ENCODE results near the gene PRPSAP2.
"Not testable (repeated sequence)": the region's sequence is repeated elsewhere in the genome, so short reads cannot be mapped to it uniquely, and the experiment has no call there.

Gene PRPSAP2

GRCh38 chr17:18858567-18859245 lies 775 bp downstream of the PRPSAP2 start:
- in situ Hi-C loops (cut with HindIII; ENCODE audit: low pct_ligation_motif_present, low sequenced_read_pairs) = loop anchor here (25.0 kb wide), 1 partner anchor 104 kb away; the partner anchor contains the start of gene SLC5A10
- peak overlapping the region; percentile 52 for H3K27ac ChIP-seq
- DNase-seq = no peak
- no peaks in the 10 kb centered on the region for H3K27me3 ChIP-seq (replicated peaks)
- TF ChIP-seq, protein P1, sequence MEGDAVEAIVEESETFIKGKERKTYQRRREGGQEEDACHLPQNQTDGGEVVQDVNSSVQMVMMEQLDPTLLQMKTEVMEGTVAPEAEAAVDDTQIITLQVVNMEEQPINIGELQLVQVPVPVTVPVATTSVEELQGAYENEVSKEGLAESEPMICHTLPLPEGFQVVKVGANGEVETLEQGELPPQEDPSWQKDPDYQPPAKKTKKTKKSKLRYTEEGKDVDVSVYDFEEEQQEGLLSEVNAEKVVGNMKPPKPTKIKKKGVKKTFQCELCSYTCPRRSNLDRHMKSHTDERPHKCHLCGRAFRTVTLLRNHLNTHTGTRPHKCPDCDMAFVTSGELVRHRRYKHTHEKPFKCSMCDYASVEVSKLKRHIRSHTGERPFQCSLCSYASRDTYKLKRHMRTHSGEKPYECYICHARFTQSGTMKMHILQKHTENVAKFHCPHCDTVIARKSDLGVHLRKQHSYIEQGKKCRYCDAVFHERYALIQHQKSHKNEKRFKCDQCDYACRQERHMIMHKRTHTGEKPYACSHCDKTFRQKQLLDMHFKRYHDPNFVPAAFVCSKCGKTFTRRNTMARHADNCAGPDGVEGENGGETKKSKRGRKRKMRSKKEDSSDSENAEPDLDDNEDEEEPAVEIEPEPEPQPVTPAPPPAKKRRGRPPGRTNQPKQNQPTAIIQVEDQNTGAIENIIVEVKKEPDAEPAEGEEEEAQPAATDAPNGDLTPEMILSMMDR (IDR thresholded peaks at IDR 0.05; ENCODE audit: low read depth, low read length, missing control alignments) = no peak
- H3K4me3 ChIP-seq (ENCODE audit: low read depth, low read length) = peak overlapping the region; percentile 71
- no peaks in the 10 kb centered on the region for H3K36me3 ChIP-seq (replicated peaks)

- TF ChIP-seq, protein P1 (IDR thresholded peaks at IDR 0.05; ENCODE audit: low read depth, low read length, missing control alignments) = no peak
- in situ Hi-C loops (cut with HindIII; ENCODE audit: low pct_ligation_motif_present, low sequenced_read_pairs) = loop anchor here (25.0 kb wide), 1 partner anchor 103 kb away; the partner anchor contains the start of gene SLC5A10
- H3K27ac ChIP-seq = peak overlapping the region; percentile 52
- H3K4me3 ChIP-seq (ENCODE audit: low read depth, low read length) = peak overlapping the region; percentile 71
- DNase-seq = peak; percentile 58
- no peaks in the 10 kb centered on the region for H3K36me3 ChIP-seq (replicated peaks)
- H3K27me3 ChIP-seq (replicated peaks) = no peaks in the 10 kb centered on the region
These were observed 1.3 kb downstream of the PRPSAP2 start for GRCh38 chr17:18859256-18859655.

- no peak for DNase-seq
- Histone ChIP-seq H3K27ac (no peak overlapping the region), H3K27me3 (replicated peaks) (no peaks in the 10 kb centered on the region), H3K4me3 (ENCODE audit: low read depth, low read length) (no peak overlapping the region), H3K36me3 (replicated peaks) (no peaks in the 10 kb centered on the region)
- TF ChIP-seq, protein P1 (IDR thresholded peaks at IDR 0.05; ENCODE audit: low read depth, low read length, missing control alignments) = no peak
- in situ Hi-C loops (cut with HindIII; ENCODE audit: low pct_ligation_motif_present, low sequenced_read_pairs) = loop anchor here (25.0 kb wide), 1 partner anchor 102 kb away; the partner anchor contains the start of gene SLC5A10
These were observed 2.4 kb downstream of the PRPSAP2 start for GRCh38 chr17:18860161-18860972.

GRCh38 chr17:18862011-18862410 lies 4.1 kb downstream of the PRPSAP2 start:
- Histone ChIP-seq H3K27ac (no peak overlapping the region), H3K27me3 (replicated peaks) (no peaks in the 10 kb centered on the region), H3K4me3 (ENCODE audit: low read depth, low read length) (no peak overlapping the region), H3K36me3 (replicated peaks) (peaks cover 5% of the 10 kb centered on the region)
- TF ChIP-seq, protein P1 (IDR thresholded peaks at IDR 0.05; ENCODE audit: low read depth, low read length, missing control alignments) = no peak
- in situ Hi-C loops (cut with HindIII; ENCODE audit: low pct_ligation_motif_present, low sequenced_read_pairs) = loop anchor here (25.0 kb wide), 1 partner anchor 100 kb away; the partner anchor contains the start of gene SLC5A10
- DNase-seq = no peak

- H3K27me3 ChIP-seq (replicated peaks); DNase-seq; H3K4me3 ChIP-seq (ENCODE audit: low read depth, low read length); H3K27ac ChIP-seq: not testable (repeated sequence)
- H3K36me3 ChIP-seq (replicated peaks) = peaks cover 13% of the 10 kb centered on the region
- in situ Hi-C loops (cut with HindIII; ENCODE audit: low pct_ligation_motif_present, low sequenced_read_pairs) = loop anchor here (25.0 kb wide), 1 partner anchor 97 kb away; the partner anchor contains the start of gene SLC5A10
These were observed 7.1 kb downstream of the PRPSAP2 start for GRCh38 chr17:18864996-18865395.

All from brain microvascular endothelial cell (primary cell).